T-helper 17 cell (primary cell): ENCODE data around the gene RABGAP1L. TPM values are rescaled to one million over a fixed set of nuclear protein-coding genes. Genes with fewer than 3 reads are reported as not detected.

Experiments
- ATAC-seq: fragments of 150-1000 bp; cut with Tn5 transposase; 2 replicates; pipeline ENCODE4 v1.10.0; 2021; ENCODE audit warnings: mild to moderate bottlenecking, moderate library complexity
- DNase-seq, 3 donors: peaks; one replicate each; pipeline versions ENCODE4 v3.0.0 to v3.0.0-alpha.2; 2020 to 2021
- H3K9me3 ChIP-seq: one replicate; pipeline ENCODE4 v1.7.0; 2013; ENCODE audit warnings: low read length, mild to moderate bottlenecking; ENCODE audit not compliant: control insufficient read depth, poor library complexity, severe bottlenecking
- H3K27ac Mint-ChIP-seq: one replicate; pipeline ENCODE4 v1.8.0; 2022; ENCODE audit warnings: mild to moderate bottlenecking, moderate library complexity, mixed read lengths
- H3K27me3 Mint-ChIP-seq: one replicate; pipeline ENCODE4 v1.8.0; 2022; ENCODE audit warnings: mixed read lengths
- H3K36me3 Mint-ChIP-seq: one replicate; pipeline ENCODE4 v1.8.0; 2022; ENCODE audit warnings: low read depth, mixed read lengths
- H3K4me1 Mint-ChIP-seq: one replicate; pipeline ENCODE4 v1.8.0; 2022; ENCODE audit warnings: mild to moderate bottlenecking, mixed read lengths
- H3K4me3 Mint-ChIP-seq: one replicate; pipeline ENCODE4 v1.8.0; 2022; ENCODE audit warnings: mild to moderate bottlenecking, moderate library complexity, mixed read lengths
- total RNA-seq, 4 donors: library from RNA in 2 of 4; stranded (reverse) in 2 of 4; gene quantifications; one replicate each; pipeline ENCODE4 v1.2.3 and lab custom pipeline; 2022 to 2026

Gene RABGAP1L
- total RNA-seq, 2 donors from 2014 or later = 112 to 120 TPM

GRCh38 chr1:174998569-174999215, 839.4 kb downstream of the RABGAP1L start:
- Mint-ChIP-seq H3K27ac (no peak overlapping the region), H3K27me3 (no peaks in the 10 kb centered on the region), H3K36me3 (peaks cover 2% of the 10 kb centered on the region), H3K4me3 (no peak overlapping the region), H3K4me1 (peaks cover 31% of the 10 kb centered on the region)
- H3K9me3 ChIP-seq = no peaks in the 10 kb centered on the region
- ATAC-seq (no peak), DNase-seq (peak in 2 of 3 donors; percentile 16 to 19)

GRCh38 chr1:174999216-174999935, 840.1 kb downstream of the RABGAP1L start:
- ATAC-seq (peak; percentile 79), DNase-seq (peak; percentile 92 to 98 (median 97))
- H3K9me3 ChIP-seq = no peaks in the 10 kb centered on the region
- H3K4me1 Mint-ChIP-seq = peaks cover 34% of the 10 kb centered on the region
- peaks cover 2% of the 10 kb centered on the region for H3K36me3 Mint-ChIP-seq
- no peak overlapping the region for H3K27ac Mint-ChIP-seq
- no peak overlapping the region for H3K4me3 Mint-ChIP-seq
- H3K27me3 Mint-ChIP-seq = no peaks in the 10 kb centered on the region

- no peaks in the 10 kb centered on the region for H3K9me3 ChIP-seq
- Mint-ChIP-seq H3K27me3 (no peaks in the 10 kb centered on the region), H3K27ac (no peak within 1 kb of the TSS), H3K36me3 (peaks cover 3% of the 10 kb centered on the region), H3K4me1 (peaks cover 37% of the 10 kb centered on the region), H3K4me3 (no peak within 1 kb of the TSS)
- ATAC-seq (peak; percentile 1), DNase-seq (no peak)
Measured at GRCh38 chr1:174999936-175000696, 840.8 kb downstream of the RABGAP1L start, which contains the start of gene CACYBP. CACYBP (plus strand) TSS chr1:174999947; CDS start chr1:175000181, 234 bp downstream.

GRCh38 chr1:175000697-175001187, 841.4 kb downstream of the RABGAP1L start:
- H3K36me3 Mint-ChIP-seq = peaks cover 5% of the 10 kb centered on the region
- no peaks in the 10 kb centered on the region for H3K9me3 ChIP-seq
- H3K27ac Mint-ChIP-seq = no peak overlapping the region
- ATAC-seq (no peak), DNase-seq (no peak)
- H3K27me3 Mint-ChIP-seq = no peaks in the 10 kb centered on the region
- peaks cover 43% of the 10 kb centered on the region for H3K4me1 Mint-ChIP-seq
- H3K4me3 Mint-ChIP-seq = no peak overlapping the region

GRCh38 chr1:175002910-175003517, 843.7 kb downstream of the RABGAP1L start:
- H3K27ac Mint-ChIP-seq = no peak overlapping the region

GRCh38 chr1:175003521-175003920, 844.2 kb downstream of the RABGAP1L start:
- peaks cover 34% of the 10 kb centered on the region for H3K4me1 Mint-ChIP-seq
- peak overlapping the region; percentile 72 for H3K4me3 Mint-ChIP-seq
- H3K27ac Mint-ChIP-seq = no peak overlapping the region
- H3K27me3 Mint-ChIP-seq = no peaks in the 10 kb centered on the region
- no peak for ATAC-seq
- peaks cover 7% of the 10 kb centered on the region for H3K36me3 Mint-ChIP-seq
- H3K9me3 ChIP-seq = no peaks in the 10 kb centered on the region
- no peak for DNase-seq

More at GRCh38 chr1:175002910-175003517, 843.7 kb downstream of the RABGAP1L start:
- Mint-ChIP-seq H3K36me3 (peaks cover 5% of the 10 kb centered on the region), H3K4me3 (peak overlapping the region; percentile 72), H3K4me1 (peaks cover 34% of the 10 kb centered on the region), H3K27me3 (no peaks in the 10 kb centered on the region)
- DNase-seq (no peak), ATAC-seq (no peak)
- no peaks in the 10 kb centered on the region for H3K9me3 ChIP-seq

GRCh38 chr1:175005085-175005783, 845.9 kb downstream of the RABGAP1L start:
- peak; percentile 37 for ATAC-seq
- no peaks in the 10 kb centered on the region for H3K27me3 Mint-ChIP-seq
- no peak for DNase-seq
- H3K27ac Mint-ChIP-seq = peak overlapping the region; percentile 89
- peak overlapping the region; percentile 31 for H3K4me3 Mint-ChIP-seq
- peaks cover 11% of the 10 kb centered on the region for H3K36me3 Mint-ChIP-seq
- no peaks in the 10 kb centered on the region for H3K9me3 ChIP-seq
- peaks cover 38% of the 10 kb centered on the region for H3K4me1 Mint-ChIP-seq

- no peaks in the 10 kb centered on the region for H3K9me3 ChIP-seq
- ATAC-seq (no peak), DNase-seq (no peak)
- no peak overlapping the region for H3K4me3 Mint-ChIP-seq
- peak overlapping the region; percentile 59 for H3K27ac Mint-ChIP-seq
- H3K36me3 Mint-ChIP-seq = peaks cover 21% of the 10 kb centered on the region
- no peaks in the 10 kb centered on the region for H3K27me3 Mint-ChIP-seq
- H3K4me1 Mint-ChIP-seq = peaks cover 17% of the 10 kb centered on the region
Measured at GRCh38 chr1:175009532-175009931, 850.2 kb downstream of the RABGAP1L start.

- peak overlapping the region; percentile 54 for H3K27ac Mint-ChIP-seq
- ATAC-seq = no peak
Measured at GRCh38 chr1:175013445-175013844, 854.1 kb downstream of the RABGAP1L start.

GRCh38 chr1:175015243-175015642, 855.9 kb downstream of the RABGAP1L start:
- H3K9me3 ChIP-seq = no peaks in the 10 kb centered on the region
- no peak overlapping the region for H3K4me3 Mint-ChIP-seq
- no peaks in the 10 kb centered on the region for H3K27me3 Mint-ChIP-seq
- peaks cover 17% of the 10 kb centered on the region for H3K4me1 Mint-ChIP-seq
- ATAC-seq (no peak), DNase-seq (no peak)
- peaks cover 14% of the 10 kb centered on the region for H3K36me3 Mint-ChIP-seq
- H3K27ac Mint-ChIP-seq = no peak overlapping the region

More at GRCh38 chr1:175013445-175013844, 854.1 kb downstream of the RABGAP1L start:
- peaks cover 21% of the 10 kb centered on the region for H3K4me1 Mint-ChIP-seq
- no peak overlapping the region for H3K4me3 Mint-ChIP-seq
- no peaks in the 10 kb centered on the region for H3K27me3 Mint-ChIP-seq
- H3K36me3 Mint-ChIP-seq = peaks cover 18% of the 10 kb centered on the region
- no peaks in the 10 kb centered on the region for H3K9me3 ChIP-seq
- DNase-seq = no peak

- ATAC-seq = no peak
- no peak for DNase-seq
- Mint-ChIP-seq H3K36me3 (peaks cover 10% of the 10 kb centered on the region), H3K4me3 (no peak overlapping the region), H3K27me3 (no peaks in the 10 kb centered on the region), H3K4me1 (peaks cover 37% of the 10 kb centered on the region), H3K27ac (no peak overlapping the region)
- H3K9me3 ChIP-seq = no peaks in the 10 kb centered on the region
Measured at GRCh38 chr1:175019524-175019923, 860.2 kb downstream of the RABGAP1L start.
